Measurements from ENCODE around the gene MYOCD. TPM values are rescaled to one million over a fixed set of nuclear protein-coding genes. Genes with fewer than 3 reads are reported as not detected.

MYOCD gene
- total RNA-seq, 1 donor from 2014 or later, result under 0.01 TPM

DNA sequence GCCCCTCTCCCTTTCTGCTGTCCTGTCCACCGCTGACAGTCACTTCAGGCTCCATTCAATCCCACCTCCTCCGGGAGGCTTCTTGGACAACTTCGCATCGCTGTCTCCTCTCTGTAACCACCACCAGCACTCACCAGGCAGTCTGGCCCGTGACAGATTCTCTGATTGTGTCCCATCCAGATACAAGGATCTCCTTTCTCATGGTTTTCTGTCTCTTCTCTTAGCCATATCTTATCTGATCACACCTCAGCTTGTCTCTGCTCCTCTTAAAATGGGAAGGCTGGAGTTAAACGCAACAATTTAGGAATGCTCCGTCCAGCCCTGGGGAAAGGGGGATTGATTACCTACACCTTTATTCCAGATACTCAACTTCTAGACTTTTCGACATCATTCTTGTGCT lies 66.7 kb downstream of the MYOCD start:
- peak; percentile 23 for FAIRE-seq
- TF ChIP-seq, protein P1, sequence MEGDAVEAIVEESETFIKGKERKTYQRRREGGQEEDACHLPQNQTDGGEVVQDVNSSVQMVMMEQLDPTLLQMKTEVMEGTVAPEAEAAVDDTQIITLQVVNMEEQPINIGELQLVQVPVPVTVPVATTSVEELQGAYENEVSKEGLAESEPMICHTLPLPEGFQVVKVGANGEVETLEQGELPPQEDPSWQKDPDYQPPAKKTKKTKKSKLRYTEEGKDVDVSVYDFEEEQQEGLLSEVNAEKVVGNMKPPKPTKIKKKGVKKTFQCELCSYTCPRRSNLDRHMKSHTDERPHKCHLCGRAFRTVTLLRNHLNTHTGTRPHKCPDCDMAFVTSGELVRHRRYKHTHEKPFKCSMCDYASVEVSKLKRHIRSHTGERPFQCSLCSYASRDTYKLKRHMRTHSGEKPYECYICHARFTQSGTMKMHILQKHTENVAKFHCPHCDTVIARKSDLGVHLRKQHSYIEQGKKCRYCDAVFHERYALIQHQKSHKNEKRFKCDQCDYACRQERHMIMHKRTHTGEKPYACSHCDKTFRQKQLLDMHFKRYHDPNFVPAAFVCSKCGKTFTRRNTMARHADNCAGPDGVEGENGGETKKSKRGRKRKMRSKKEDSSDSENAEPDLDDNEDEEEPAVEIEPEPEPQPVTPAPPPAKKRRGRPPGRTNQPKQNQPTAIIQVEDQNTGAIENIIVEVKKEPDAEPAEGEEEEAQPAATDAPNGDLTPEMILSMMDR (IDR thresholded peaks at IDR 0.05; ENCODE audit: insufficient read depth, low read length, severe bottlenecking), result no peak
- no peaks in the 10 kb centered on the region for H3K36me3 ChIP-seq (ENCODE audit: control insufficient read depth, insufficient read depth, low read length)
- no peak for DNase-seq (ENCODE audit: low read depth)
- no peak overlapping the region for H3K4me3 ChIP-seq (ENCODE audit: low read depth, low read length)
- no peaks in the 10 kb centered on the region for H3K27me3 ChIP-seq (ENCODE audit: control insufficient read depth, insufficient read depth, low read length)

- Histone ChIP-seq H3K36me3 (ENCODE audit: control insufficient read depth, insufficient read depth, low read length) (no peaks in the 10 kb centered on the region), H3K27me3 (ENCODE audit: control insufficient read depth, insufficient read depth, low read length) (peaks cover 3% of the 10 kb centered on the region), H3K4me3 (ENCODE audit: low read depth, low read length) (no peak overlapping the region)
- FAIRE-seq (no peak), DNase-seq (ENCODE audit: low read depth) (no peak)
- TF ChIP-seq, protein P1 (IDR thresholded peaks at IDR 0.05; ENCODE audit: insufficient read depth, low read length, severe bottlenecking), result no peak
Measured at GRCh38 chr17:12734926-12735325, 69.2 kb downstream of the MYOCD start.

DNA sequence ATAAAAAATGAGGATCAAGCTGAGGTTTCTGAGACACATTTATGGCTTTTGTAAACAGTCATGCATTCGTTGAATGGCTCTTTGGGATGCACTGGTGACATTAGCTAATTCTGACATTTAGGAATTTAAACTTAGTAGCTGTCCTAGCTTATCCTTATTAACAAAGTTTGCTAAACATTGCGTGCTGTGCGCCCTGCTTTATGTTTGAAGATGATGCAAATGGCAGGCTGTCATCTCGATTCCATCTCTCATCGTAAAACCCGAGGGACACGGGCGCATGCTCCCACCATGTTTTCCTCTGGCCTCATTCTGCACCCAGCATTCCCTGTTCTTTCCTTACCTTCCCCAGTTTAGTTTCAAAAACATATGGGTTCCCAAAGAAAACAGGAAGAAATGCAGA lies 69.8 kb downstream of the MYOCD start:
- no peak overlapping the region for H3K4me3 ChIP-seq (ENCODE audit: low read depth, low read length)
- DNase-seq (ENCODE audit: low read depth), result no peak
- TF ChIP-seq, protein P1 (IDR thresholded peaks at IDR 0.05; ENCODE audit: insufficient read depth, low read length, severe bottlenecking), result no peak
- H3K36me3 ChIP-seq (ENCODE audit: control insufficient read depth, insufficient read depth, low read length), result no peaks in the 10 kb centered on the region
- FAIRE-seq, result no peak
- peaks cover 3% of the 10 kb centered on the region for H3K27me3 ChIP-seq (ENCODE audit: control insufficient read depth, insufficient read depth, low read length)

DNA sequence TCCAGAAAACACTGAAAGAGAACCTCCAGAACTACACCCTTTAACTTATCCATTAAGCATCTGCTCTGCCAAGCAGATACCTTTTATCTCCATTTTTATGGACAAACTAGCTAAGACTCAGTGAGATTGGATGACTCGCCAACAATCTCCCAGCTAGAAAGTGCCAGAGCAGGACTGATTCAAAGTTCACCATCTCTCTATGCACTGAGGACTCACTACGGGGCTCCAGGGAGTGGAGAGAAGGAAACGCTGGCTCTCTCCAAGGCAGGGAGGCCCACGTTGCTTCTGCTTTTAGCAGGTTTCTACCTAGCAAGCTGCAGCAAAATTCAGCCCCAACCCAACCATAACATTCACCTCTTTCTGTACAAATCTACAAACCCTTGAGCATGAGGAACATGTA lies 70.8 kb downstream of the MYOCD start:
- H3K36me3 ChIP-seq (ENCODE audit: control insufficient read depth, insufficient read depth, low read length), result no peaks in the 10 kb centered on the region
- no peak overlapping the region for H3K4me3 ChIP-seq (ENCODE audit: low read depth, low read length)
- TF ChIP-seq, protein P1 (IDR thresholded peaks at IDR 0.05; ENCODE audit: insufficient read depth, low read length, severe bottlenecking), result no peak
- DNase-seq (ENCODE audit: low read depth), result no peak
- no peak for FAIRE-seq
- peaks cover 3% of the 10 kb centered on the region for H3K27me3 ChIP-seq (ENCODE audit: control insufficient read depth, insufficient read depth, low read length)

DNA sequence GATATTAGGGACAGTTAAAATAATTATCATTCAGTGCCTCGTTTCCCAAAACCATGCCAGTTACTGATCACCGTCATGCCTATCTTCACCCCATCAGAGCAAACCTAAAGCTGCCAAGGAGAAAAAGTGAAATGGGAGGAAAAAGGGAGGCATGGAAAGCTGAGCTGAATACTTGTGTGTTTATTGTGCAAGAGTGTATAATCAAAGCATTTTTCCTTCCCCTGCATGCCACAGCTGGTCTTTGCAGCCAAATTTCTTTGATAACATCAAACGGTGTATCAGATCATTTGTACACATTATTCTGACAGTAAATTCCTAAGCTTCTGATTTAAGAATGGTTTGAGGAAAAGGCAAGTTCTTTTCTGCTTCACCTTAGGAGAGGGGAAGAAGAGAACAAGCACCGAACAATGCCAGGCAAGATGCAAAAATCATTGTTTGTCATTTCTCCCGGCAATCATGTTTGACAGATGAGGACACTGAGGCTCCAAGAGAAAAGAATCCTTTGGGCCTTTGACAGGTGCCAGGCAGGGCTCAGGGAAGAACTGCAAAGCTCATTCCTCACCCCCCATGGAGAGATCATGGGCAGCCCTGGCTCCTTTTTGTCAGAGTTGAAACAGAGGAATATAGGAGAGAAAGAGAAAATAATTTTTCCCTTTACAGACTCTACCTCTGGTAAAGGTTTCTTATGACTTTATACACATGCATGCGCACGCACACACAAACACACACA lies 72.2 kb downstream of the MYOCD start:
- peaks cover 3% of the 10 kb centered on the region for H3K27me3 ChIP-seq (ENCODE audit: control insufficient read depth, insufficient read depth, low read length)
- TF ChIP-seq, protein P1 (IDR thresholded peaks at IDR 0.05; ENCODE audit: insufficient read depth, low read length, severe bottlenecking), result no peak
- H3K4me3 ChIP-seq (ENCODE audit: low read depth, low read length), result no peak overlapping the region
- no peak for FAIRE-seq
- H3K36me3 ChIP-seq (ENCODE audit: control insufficient read depth, insufficient read depth, low read length), result no peaks in the 10 kb centered on the region
- no peak for DNase-seq (ENCODE audit: low read depth)

DNA sequence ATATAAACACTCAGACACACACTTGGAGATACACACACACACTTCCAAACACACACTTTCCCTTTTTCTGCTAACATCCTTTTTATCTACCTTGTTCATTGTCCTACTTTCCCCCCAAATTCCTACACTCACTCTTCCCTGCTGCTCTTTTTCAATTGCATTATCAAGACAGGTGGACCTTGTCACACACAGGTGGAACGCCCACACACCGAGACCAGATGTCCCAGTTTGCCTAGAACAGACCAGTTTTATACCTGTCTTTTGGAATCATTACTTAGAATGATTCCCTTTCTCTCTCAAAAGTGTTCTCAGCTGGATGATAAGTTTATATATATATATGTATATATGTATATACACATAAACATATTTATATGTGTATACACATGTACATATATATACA lies 72.9 kb downstream of the MYOCD start:
- H3K27me3 ChIP-seq (ENCODE audit: control insufficient read depth, insufficient read depth, low read length), result peaks cover 3% of the 10 kb centered on the region
- FAIRE-seq (no peak), DNase-seq (ENCODE audit: low read depth) (no peak)
- TF ChIP-seq, protein P1 (IDR thresholded peaks at IDR 0.05; ENCODE audit: insufficient read depth, low read length, severe bottlenecking), result no peak
- no peaks in the 10 kb centered on the region for H3K36me3 ChIP-seq (ENCODE audit: control insufficient read depth, insufficient read depth, low read length)
- H3K4me3 ChIP-seq (ENCODE audit: low read depth, low read length), result no peak overlapping the region
